Measurements from ENCODE around the gene EDA. TPM values are rescaled to one million over a fixed set of nuclear protein-coding genes. Genes with fewer than 3 reads are reported as not detected.

Gene EDA
- total RNA-seq, 1 donor from 2014 or later, result not detected

GRCh38 chrX:70088751-70089150 lies 472.8 kb downstream of the EDA start:
- Mint-ChIP-seq H3K9me3 (ENCODE audit: unreplicated experiment) (no peaks in the 10 kb centered on the region), H3K4me3 (ENCODE audit: unreplicated experiment) (no peak overlapping the region), H3K27me3 (ENCODE audit: unreplicated experiment) (no peaks in the 10 kb centered on the region), H3K27ac (ENCODE audit: unreplicated experiment) (no peak overlapping the region), H3K36me3 (ENCODE audit: unreplicated experiment) (no peaks in the 10 kb centered on the region), H3K4me1 (ENCODE audit: unreplicated experiment) (peaks cover 2% of the 10 kb centered on the region)
- peak; percentile 51 for DNase-seq (ENCODE audit: extremely low spot score, unreplicated experiment)
- TF ChIP-seq, protein P1, sequence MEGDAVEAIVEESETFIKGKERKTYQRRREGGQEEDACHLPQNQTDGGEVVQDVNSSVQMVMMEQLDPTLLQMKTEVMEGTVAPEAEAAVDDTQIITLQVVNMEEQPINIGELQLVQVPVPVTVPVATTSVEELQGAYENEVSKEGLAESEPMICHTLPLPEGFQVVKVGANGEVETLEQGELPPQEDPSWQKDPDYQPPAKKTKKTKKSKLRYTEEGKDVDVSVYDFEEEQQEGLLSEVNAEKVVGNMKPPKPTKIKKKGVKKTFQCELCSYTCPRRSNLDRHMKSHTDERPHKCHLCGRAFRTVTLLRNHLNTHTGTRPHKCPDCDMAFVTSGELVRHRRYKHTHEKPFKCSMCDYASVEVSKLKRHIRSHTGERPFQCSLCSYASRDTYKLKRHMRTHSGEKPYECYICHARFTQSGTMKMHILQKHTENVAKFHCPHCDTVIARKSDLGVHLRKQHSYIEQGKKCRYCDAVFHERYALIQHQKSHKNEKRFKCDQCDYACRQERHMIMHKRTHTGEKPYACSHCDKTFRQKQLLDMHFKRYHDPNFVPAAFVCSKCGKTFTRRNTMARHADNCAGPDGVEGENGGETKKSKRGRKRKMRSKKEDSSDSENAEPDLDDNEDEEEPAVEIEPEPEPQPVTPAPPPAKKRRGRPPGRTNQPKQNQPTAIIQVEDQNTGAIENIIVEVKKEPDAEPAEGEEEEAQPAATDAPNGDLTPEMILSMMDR (IDR thresholded peaks at IDR 0.05), result no peak

Small RNAs within 50 kb of the gene (microRNA-seq; reads per million reads assigned to microRNA genes)
- not detected for gene MIR676 (ENCODE audit: unreplicated experiment)

Other genes starting within 250 kb of the EDA start
- gene NALF2, start 111.8 kb upstream of the EDA start, total RNA-seq, result not detected in 2 replicates